C4-2B (cell line): ENCODE results near the gene RALB.

Experiments
- ZFX ChIP-seq: fragments of 450-650 bp; IDR thresholded peaks from 2 replicates; pipeline ENCODE4 v1.6.1; 2017
- TF ChIP-seq, protein P1 (sequence below): fragments of 450-650 bp; conservative IDR thresholded peaks from 2 replicates; pipeline ENCODE4 v1.5.1; 2017; ENCODE audit warnings: mild to moderate bottlenecking

DNA sequence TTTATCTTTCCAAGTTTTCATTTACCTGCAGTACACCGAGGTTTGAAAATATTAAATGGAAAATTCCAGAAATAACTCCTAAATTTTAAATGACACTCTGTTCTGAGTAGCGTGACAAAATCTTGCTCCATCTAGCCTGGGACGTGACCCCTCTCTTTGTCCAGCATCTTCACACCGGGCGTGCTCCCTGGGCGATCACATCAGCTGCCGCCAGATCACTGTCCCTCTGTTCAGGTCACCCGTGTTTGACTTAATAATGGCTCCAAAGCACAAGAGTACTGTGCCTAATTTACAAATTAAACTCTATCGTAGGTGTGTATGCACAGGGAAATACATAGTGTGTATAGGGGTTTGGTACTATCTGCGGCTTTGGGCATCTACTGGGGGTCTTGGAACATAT is 23.3 kb upstream of the RALB start:
- TF ChIP-seq, protein P1, sequence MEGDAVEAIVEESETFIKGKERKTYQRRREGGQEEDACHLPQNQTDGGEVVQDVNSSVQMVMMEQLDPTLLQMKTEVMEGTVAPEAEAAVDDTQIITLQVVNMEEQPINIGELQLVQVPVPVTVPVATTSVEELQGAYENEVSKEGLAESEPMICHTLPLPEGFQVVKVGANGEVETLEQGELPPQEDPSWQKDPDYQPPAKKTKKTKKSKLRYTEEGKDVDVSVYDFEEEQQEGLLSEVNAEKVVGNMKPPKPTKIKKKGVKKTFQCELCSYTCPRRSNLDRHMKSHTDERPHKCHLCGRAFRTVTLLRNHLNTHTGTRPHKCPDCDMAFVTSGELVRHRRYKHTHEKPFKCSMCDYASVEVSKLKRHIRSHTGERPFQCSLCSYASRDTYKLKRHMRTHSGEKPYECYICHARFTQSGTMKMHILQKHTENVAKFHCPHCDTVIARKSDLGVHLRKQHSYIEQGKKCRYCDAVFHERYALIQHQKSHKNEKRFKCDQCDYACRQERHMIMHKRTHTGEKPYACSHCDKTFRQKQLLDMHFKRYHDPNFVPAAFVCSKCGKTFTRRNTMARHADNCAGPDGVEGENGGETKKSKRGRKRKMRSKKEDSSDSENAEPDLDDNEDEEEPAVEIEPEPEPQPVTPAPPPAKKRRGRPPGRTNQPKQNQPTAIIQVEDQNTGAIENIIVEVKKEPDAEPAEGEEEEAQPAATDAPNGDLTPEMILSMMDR = no peak
- no peak for TF ChIP-seq ZFX
